ENCODE results near the gene SURF6.
"Not testable (repeated sequence)": the region's sequence is repeated elsewhere in the genome, so short reads cannot be mapped to it uniquely, and the experiment has no call there.

The SURF6 gene

GRCh38 chr9:133299996-133300395, 36.0 kb downstream of the SURF6 start:
- DNase-seq (ENCODE audit: low read depth in 2 of 2): not testable (repeated sequence)

GRCh38 chr9:133294257-133294656, 41.7 kb downstream of the SURF6 start:
- DNase-seq (ENCODE audit: low read depth in 2 of 2): no peak

GRCh38 chr9:133290751-133291302, 45.2 kb downstream of the SURF6 start:
- DNase-seq (ENCODE audit: low read depth in 2 of 2): no peak

- DNase-seq (ENCODE audit: low read depth in 2 of 2): no peak
Measured at GRCh38 chr9:133286523-133286922, 49.5 kb downstream of the SURF6 start.

- DNase-seq (ENCODE audit: low read depth in 2 of 2): no peak
Measured at GRCh38 chr9:133285252-133285775, 50.7 kb downstream of the SURF6 start.

- DNase-seq (ENCODE audit: low read depth in 2 of 2): no peak
Measured at GRCh38 chr9:133284362-133284761, 51.6 kb downstream of the SURF6 start.

- not testable (repeated sequence) for DNase-seq (ENCODE audit: low read depth in 2 of 2)
Measured at GRCh38 chr9:133283255-133284032, 52.5 kb downstream of the SURF6 start.

- no peak for DNase-seq (ENCODE audit: low read depth in 2 of 2)
Measured at GRCh38 chr9:133282464-133283238, 53.3 kb downstream of the SURF6 start.

- DNase-seq (ENCODE audit: low read depth in 2 of 2): no peak
Measured at GRCh38 chr9:133280392-133280791, 55.6 kb downstream of the SURF6 start.
